OCI-LY7 (cell line): ENCODE results near the gene STAT5B.
"Not testable (repeated sequence)": the region's sequence is repeated elsewhere in the genome, so short reads cannot be mapped to it uniquely, and the experiment has no call there.

Experiments used
- EZH2phosphoT487 ChIP-seq: fragments of 200-600 bp; sonication (generic); IDR thresholded peaks from 2 replicates; pipeline ENCODE4 v1.6.1; 2018; ENCODE audit warnings: low read depth, borderline replicate concordance, mild to moderate bottlenecking, mixed run types, antibody characterized with exemption, low read length, moderate library complexity, mixed read lengths
- TF ChIP-seq, protein P1 (sequence below): fragments of 200-600 bp; sonication (generic); conservative IDR thresholded peaks from 2 replicates; pipeline ENCODE4 v1.5.1; 2014; ENCODE audit warnings: mild to moderate bottlenecking, antibody characterized with exemption, low read length, moderate library complexity, mixed read lengths

DNA sequence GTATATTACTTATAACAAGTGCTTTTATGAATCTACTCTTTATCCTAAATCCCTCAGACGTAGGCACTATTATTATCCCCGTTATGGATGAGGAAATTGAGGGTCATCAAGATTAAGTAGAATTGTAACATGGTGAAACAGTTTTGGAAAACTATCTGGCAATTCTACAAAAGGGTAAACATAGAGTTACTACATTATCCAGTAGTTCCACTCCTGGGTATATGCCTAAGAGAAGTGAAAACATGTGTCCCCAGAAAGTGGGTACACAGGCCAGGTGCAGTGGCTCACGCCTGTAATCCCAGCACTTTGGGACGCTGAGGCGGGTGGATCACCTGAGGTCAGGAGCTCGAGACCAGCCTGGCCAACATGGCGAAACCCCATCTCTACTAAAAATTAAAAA lies 36.6 kb downstream of the STAT5B start:
- TF ChIP-seq, protein P1, sequence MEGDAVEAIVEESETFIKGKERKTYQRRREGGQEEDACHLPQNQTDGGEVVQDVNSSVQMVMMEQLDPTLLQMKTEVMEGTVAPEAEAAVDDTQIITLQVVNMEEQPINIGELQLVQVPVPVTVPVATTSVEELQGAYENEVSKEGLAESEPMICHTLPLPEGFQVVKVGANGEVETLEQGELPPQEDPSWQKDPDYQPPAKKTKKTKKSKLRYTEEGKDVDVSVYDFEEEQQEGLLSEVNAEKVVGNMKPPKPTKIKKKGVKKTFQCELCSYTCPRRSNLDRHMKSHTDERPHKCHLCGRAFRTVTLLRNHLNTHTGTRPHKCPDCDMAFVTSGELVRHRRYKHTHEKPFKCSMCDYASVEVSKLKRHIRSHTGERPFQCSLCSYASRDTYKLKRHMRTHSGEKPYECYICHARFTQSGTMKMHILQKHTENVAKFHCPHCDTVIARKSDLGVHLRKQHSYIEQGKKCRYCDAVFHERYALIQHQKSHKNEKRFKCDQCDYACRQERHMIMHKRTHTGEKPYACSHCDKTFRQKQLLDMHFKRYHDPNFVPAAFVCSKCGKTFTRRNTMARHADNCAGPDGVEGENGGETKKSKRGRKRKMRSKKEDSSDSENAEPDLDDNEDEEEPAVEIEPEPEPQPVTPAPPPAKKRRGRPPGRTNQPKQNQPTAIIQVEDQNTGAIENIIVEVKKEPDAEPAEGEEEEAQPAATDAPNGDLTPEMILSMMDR, result not testable (repeated sequence)
- not testable (repeated sequence) for TF ChIP-seq EZH2phosphoT487
